HG02642 (cell line): ENCODE measurements around the gene TNIK.
"Not testable (repeated sequence)": the region's sequence is repeated elsewhere in the genome, so short reads cannot be mapped to it uniquely, and the experiment has no call there.

Experiments
- ATAC-seq: cut with Tn5 transposase; IDR thresholded peaks from one replicate; pipeline ENCODE4 v1.9.1; 2021; ENCODE audit warnings: mild to moderate bottlenecking; ENCODE audit not compliant: unreplicated experiment, poor library complexity

Gene TNIK

GRCh38 chr3:171323938-171324536 is 136.2 kb downstream of the TNIK start:
- ATAC-seq = no peak

- ATAC-seq = no peak
These were observed 138.4 kb downstream of the TNIK start for GRCh38 chr3:171321559-171322360.

GRCh38 chr3:171320750-171321558 is 139.3 kb downstream of the TNIK start:
- ATAC-seq = no peak

GRCh38 chr3:171317171-171317570 is 143.0 kb downstream of the TNIK start:
- no peak for ATAC-seq

GRCh38 chr3:171315919-171316318 is 144.3 kb downstream of the TNIK start:
- ATAC-seq = no peak

- ATAC-seq = no peak
These were observed 145.1 kb downstream of the TNIK start for GRCh38 chr3:171315101-171315500.

GRCh38 chr3:171314341-171314740 is 145.9 kb downstream of the TNIK start:
- ATAC-seq = no peak

GRCh38 chr3:171313702-171314101 is 146.5 kb downstream of the TNIK start:
- ATAC-seq = no peak

GRCh38 chr3:171312741-171313140 is 147.5 kb downstream of the TNIK start:
- no peak for ATAC-seq

GRCh38 chr3:171311784-171312183 is 148.4 kb downstream of the TNIK start:
- ATAC-seq = no peak

- ATAC-seq = no peak
These were observed 150.3 kb downstream of the TNIK start for GRCh38 chr3:171309906-171310359.

- no peak for ATAC-seq
These were observed 152.2 kb downstream of the TNIK start for GRCh38 chr3:171307988-171308387.

GRCh38 chr3:171307046-171307585 is 153.1 kb downstream of the TNIK start:
- no peak for ATAC-seq

- ATAC-seq = no peak
These were observed 153.6 kb downstream of the TNIK start for GRCh38 chr3:171306631-171307030.

GRCh38 chr3:171305823-171306222 is 154.4 kb downstream of the TNIK start:
- ATAC-seq = not testable (repeated sequence)

- not testable (repeated sequence) for ATAC-seq
These were observed 155.7 kb downstream of the TNIK start for GRCh38 chr3:171304498-171304897.

GRCh38 chr3:171304017-171304416 is 156.2 kb downstream of the TNIK start:
- ATAC-seq = not testable (repeated sequence)

- no peak for ATAC-seq
These were observed 158.2 kb downstream of the TNIK start for GRCh38 chr3:171301998-171302397.

- ATAC-seq = no peak
These were observed 159.2 kb downstream of the TNIK start for GRCh38 chr3:171301002-171301401.

GRCh38 chr3:171297951-171298350 is 162.3 kb downstream of the TNIK start:
- ATAC-seq = no peak

GRCh38 chr3:171297207-171297606 is 163.0 kb downstream of the TNIK start:
- no peak for ATAC-seq
